ENCODE results near the gene DPP7. TPM values are rescaled to one million over a fixed set of nuclear protein-coding genes. Genes with fewer than 3 reads are reported as not detected.
A peak's percentile ranks its signal among the peaks of the same experiment; 100 is the strongest.

DPP7 gene
- polyA plus RNA-seq, 1 of the 3 experiments (the other 2 are of a cell fraction): 127 TPM

GRCh38 chr9:137077758-137078693 lies 36.5 kb downstream of the DPP7 start:
- Histone ChIP-seq H3F3A (replicated peaks; ENCODE audit: insufficient read depth) (peaks cover 11% of the 10 kb centered on the region), H3K79me2 (ENCODE audit: insufficient read depth) (no peaks in the 10 kb centered on the region), H3K9ac (peak overlapping the region; percentile 46; the same call in 1 of the 2 replicates), H3K9me2 (no peaks in the 10 kb centered on the region), H3K9me3 (no peaks in the 10 kb centered on the region), H3K4me2 (peak overlapping the region; percentile 87), H3K36me3 (replicated peaks in 1 of 2; ENCODE audit: control insufficient read depth in 1 of 2, insufficient read depth in 2 of 2, low read length in 1 of 2) (peaks cover 3 to 8% of the 10 kb centered on the region in 2 experiments), H2AFZ (ENCODE audit: low read depth) (peak overlapping the region; percentile 59; the same call in 1 of the 2 replicates), H3K4me3 (ENCODE audit: low read depth in 2 of 2, low read length in 1 of 2) (peak overlapping the region; percentile 57 to 60), H3K27me3 (ENCODE audit: insufficient read depth) (no peaks in the 10 kb centered on the region), H3K4me1 (ENCODE audit: control insufficient read depth in 1 of 2, insufficient read depth in 2 of 2, low read depth in 1 of 2, low read length in 1 of 2) (peaks cover 0 to 9% of the 10 kb centered on the region in 2 experiments; a peak in 1 of 4 replicates), H3K27ac (ENCODE audit: low read depth in 2 of 2, low read length in 1 of 2) (no peak overlapping the region), H4K20me1 (ENCODE audit: insufficient read depth) (no peaks in the 10 kb centered on the region)
- peak; percentile 49 for DNase-seq
- ChIA-PET CTCF (interaction anchor here (0.9 to 3.5 kb wide), 8 partner anchors 10 to 161 kb away, joined by 3 to 18 read pairs (median 10); partner anchors contain the start of genes ABCA2, NPDC1, RNF224 and TPRN), POLR2A (interaction anchor here (1.3 to 2.6 kb wide), 2 partner anchors 8 to 22 kb away, joined by 3 to 9 read pairs; no protein-coding TSS in a partner anchor)
- WGBS (ENCODE audit: low lambda C conversion rate): 45% methylated on average over 39 of the region's 76 CpGs
- TF ChIP-seq TCF12 (IDR thresholded peaks at IDR 0.05) (no peak), RAD21 (IDR thresholded peaks at IDR 0.05; ENCODE audit: low read length) (no peak), EP300 (IDR thresholded peaks at IDR 0.05; ENCODE audit: borderline replicate concordance in 1 of 2, low read depth in 1 of 2, low read length in 1 of 2) (no peak), GATA2 (CRISPR knock-in tag; IDR thresholded peaks at IDR 0.05) (no peak)

- TF ChIP-seq MAX (IDR thresholded peaks at IDR 0.05; ENCODE audit: low read depth) (peak; percentile 13; the same call in 1 of the 2 replicates), MXI1 (IDR thresholded peaks at IDR 0.05; ENCODE audit: low read depth, low read length) (peak; percentile 69), RXRA (IDR thresholded peaks at IDR 0.05; ENCODE audit: borderline replicate concordance, low read depth) (no peak), GATA2 (CRISPR knock-in tag; IDR thresholded peaks at IDR 0.05) (no peak), RFX5 (IDR thresholded peaks at IDR 0.05; ENCODE audit: low read length) (no peak), POLR2AphosphoS5 (IDR thresholded peaks at IDR 0.05; ENCODE audit: low read depth, low read length) (0 out of 2 replicates have a peak, but pooled peaks have one; percentile 19), USF1 (IDR thresholded peaks at IDR 0.05; ENCODE audit: borderline replicate concordance, low read depth) (peak; percentile 55; the same call in 1 of the 2 replicates)
- ChIA-PET POLR2A (interaction anchor here (1.3 to 2.6 kb wide), 2 partner anchors 9 to 21 kb away, joined by 3 to 9 read pairs; no protein-coding TSS in a partner anchor), CTCF (interaction anchor here (0.6 to 3.5 kb wide), 13 partner anchors 9 to 162 kb away, joined by 3 to 18 read pairs (median 7); partner anchors contain the start of genes ABCA2, MAN1B1, NPDC1 and TPRN)
- H4K20me1 ChIP-seq (ENCODE audit: insufficient read depth): no peaks in the 10 kb centered on the region
- peak within 1 kb of the TSS; percentile 57 to 60 for H3K4me3 ChIP-seq (ENCODE audit: low read depth in 2 of 2, low read length in 1 of 2)
- no peaks in the 10 kb centered on the region for H3K9me3 ChIP-seq
- no peak within 1 kb of the TSS for H3K27ac ChIP-seq (ENCODE audit: low read depth in 2 of 2, low read length in 1 of 2)
- no peaks in the 10 kb centered on the region for H3K79me2 ChIP-seq (ENCODE audit: insufficient read depth)
- H3K27me3 ChIP-seq (ENCODE audit: insufficient read depth): no peaks in the 10 kb centered on the region
- H3K9ac ChIP-seq: peak within 1 kb of the TSS; percentile 46; the same call in 1 of the 2 replicates
- DNase-seq: peak; percentile 85
- peak within 1 kb of the TSS; percentile 72; the same call in 1 of the 2 replicates for H2AFZ ChIP-seq (ENCODE audit: low read depth)
- peak within 1 kb of the TSS; percentile 87 for H3K4me2 ChIP-seq
- H3K9me2 ChIP-seq: no peaks in the 10 kb centered on the region
- H3F3A ChIP-seq (replicated peaks; ENCODE audit: insufficient read depth): peaks cover 7% of the 10 kb centered on the region
- 28% methylated on average over 35 of the region's 87 CpGs for WGBS (ENCODE audit: low lambda C conversion rate)
- peaks cover 3 to 8% of the 10 kb centered on the region in 2 experiments for H3K36me3 ChIP-seq (replicated peaks in 1 of 2; ENCODE audit: control insufficient read depth in 1 of 2, insufficient read depth in 2 of 2, low read length in 1 of 2)
- H3K4me1 ChIP-seq (ENCODE audit: control insufficient read depth in 1 of 2, insufficient read depth in 2 of 2, low read depth in 1 of 2, low read length in 1 of 2): peaks cover 0 to 11% of the 10 kb centered on the region in 2 experiments; a peak in 1 of 4 replicates
Measured at GRCh38 chr9:137077010-137077747, 37.4 kb downstream of the DPP7 start, which contains the start of gene UAP1L1. Gene UAP1L1 (plus strand): TSS chr9:137077517. CDS start chr9:137077533, 16 bp downstream.

Measured in SK-N-SH (cell line).